Gastroesophageal sphincter (tissue), 3 donors: ENCODE data around the gene CTSG.

Source experiments
- CTCF ChIP-seq, 4 experiments: fragments of 200-600 bp in 2 of 4; fragments of 450-650 bp in 2 of 4; sonication (generic) in 1 of 4; IDR thresholded peaks; one replicate each; pipeline ENCODE4 v1.5.1; 2017 to 2019; ENCODE audit warnings: antibody characterized with exemption in 4 of 4, mild to moderate bottlenecking in 2 of 4, moderate library complexity in 2 of 4
- EP300 ChIP-seq: sonication (generic); formaldehyde crosslinking; IDR thresholded peaks from one replicate; pipeline ENCODE4 v1.6.1; 2017; ENCODE audit warnings: antibody characterized with exemption, mild to moderate bottlenecking

- TF ChIP-seq CTCF (IDR thresholded peaks at IDR 0.05), result no peak
- no peak for TF ChIP-seq EP300
These were observed 37.2 kb upstream of the CTSG start for GRCh38 chr14:24613241-24613640.
